ENCODE measurements around the gene FAM174A. TPM values are rescaled to one million over a fixed set of nuclear protein-coding genes. Genes with fewer than 3 reads are reported as not detected.

The FAM174A gene
- 34.7 and 45.7 TPM in 2 replicates for total RNA-seq

GRCh38 chr5:100535060-100536005, at the start of gene FAM174A:
TSS of gene FAM174A (plus strand) at chr5:100535374. CDS start at chr5:100535531, 157 bp downstream.

All from smooth muscle cell of the umbilical artery (primary cell).